GM12874 (cell line): ENCODE data around the gene ANTXRL.
A peak's percentile ranks its signal among the peaks of the same experiment; 100 is the strongest.

Experiments used
- CTCF ChIP-seq: IDR thresholded peaks from 2 replicates; pipeline ENCODE4 v1.5.1; 2011; ENCODE audit warnings: low read depth, mild to moderate bottlenecking, control low read depth, low read length, moderate library complexity; ENCODE audit not compliant: insufficient read depth

The ANTXRL gene

DNA sequence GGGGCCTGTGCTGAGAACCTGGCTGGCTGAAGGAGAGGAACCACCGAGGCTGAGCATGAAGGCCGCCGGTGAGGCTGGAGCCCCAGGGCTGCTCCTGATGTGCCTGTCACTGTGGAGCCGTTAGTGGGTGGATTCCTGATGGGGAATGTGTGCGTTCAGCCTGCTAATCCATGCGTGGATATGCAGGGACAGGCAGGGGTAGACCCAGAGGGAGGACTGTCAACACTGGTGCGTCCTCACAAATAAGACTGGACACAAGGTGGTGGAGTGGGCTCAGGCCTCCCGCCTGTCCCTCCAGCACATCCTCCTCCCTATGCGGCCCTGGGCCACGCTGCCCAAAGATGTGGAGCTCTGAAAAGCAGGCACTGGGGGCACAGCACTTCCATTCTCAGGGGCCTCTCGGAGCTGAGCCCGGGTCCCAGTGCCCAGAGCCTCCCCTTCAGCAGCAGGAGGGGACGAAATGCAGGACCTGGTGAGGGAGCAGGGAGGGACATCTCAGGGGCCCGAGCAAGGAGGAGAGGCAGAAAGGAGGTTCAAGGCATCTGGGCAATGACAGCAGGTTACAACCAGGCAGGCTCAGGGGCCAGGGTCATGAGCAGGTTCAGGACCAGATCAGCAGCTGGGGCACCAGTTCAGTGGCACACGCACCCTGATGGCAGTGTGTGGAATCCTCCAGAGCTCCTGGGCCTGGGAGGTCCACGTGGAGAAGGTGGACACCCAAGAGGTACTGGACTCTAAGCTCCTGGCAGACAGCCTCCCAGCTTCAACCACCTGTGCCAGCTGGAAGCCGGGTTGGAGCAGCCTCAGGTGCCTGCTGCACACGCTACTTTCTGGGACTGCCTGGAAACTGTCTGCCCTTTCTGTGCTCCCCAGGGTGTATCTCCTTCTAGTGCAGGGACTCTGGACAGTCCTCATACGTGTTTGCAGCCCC, 33.5 kb upstream of the ANTXRL start:
- TF ChIP-seq CTCF: no peak

DNA sequence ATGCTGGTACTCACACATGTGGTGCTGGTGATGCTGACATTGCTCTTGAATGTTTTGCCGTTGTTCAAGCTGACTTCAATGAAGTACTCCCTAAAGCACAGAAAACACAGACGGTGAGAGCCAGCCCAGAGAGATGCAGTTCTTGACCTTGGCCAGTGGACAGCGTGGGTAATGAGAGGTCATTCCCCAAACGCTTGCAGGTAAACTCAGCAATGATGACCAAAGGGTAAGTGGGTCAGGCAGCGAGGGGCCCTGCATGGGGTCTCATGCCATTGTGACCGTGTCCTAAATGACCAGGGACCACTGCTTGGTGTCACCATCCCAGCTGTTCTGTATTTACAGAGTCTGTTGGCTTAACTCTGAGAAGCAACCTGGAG, 32.8 kb upstream of the ANTXRL start:
- TF ChIP-seq CTCF: no peak

- no peak for TF ChIP-seq CTCF
These were observed 32.3 kb upstream of the ANTXRL start for GRCh38 chr10:46254467-46254866.

- peak; percentile 53 for TF ChIP-seq CTCF
These were observed 30.7 kb upstream of the ANTXRL start for GRCh38 chr10:46255801-46256747.

DNA sequence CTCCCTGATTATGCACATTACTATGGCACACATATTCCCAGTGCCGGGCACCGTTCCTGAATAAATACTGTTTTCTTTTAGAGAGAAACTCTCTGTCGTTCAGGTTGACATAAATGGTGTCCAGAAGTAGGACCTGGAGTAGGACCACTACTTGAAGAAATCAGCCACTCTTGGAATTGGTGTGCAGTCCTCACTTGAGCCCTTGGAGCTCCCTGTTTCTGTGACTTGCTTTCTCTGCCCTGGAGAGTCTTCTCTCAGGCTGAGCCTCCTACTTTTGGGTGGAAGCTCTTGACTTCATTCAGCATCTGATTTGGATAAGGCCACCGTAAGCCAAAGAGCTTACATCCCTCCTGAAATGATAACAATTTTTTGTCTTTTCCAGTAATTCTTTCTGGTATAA, 29.7 kb upstream of the ANTXRL start:
- TF ChIP-seq CTCF: no peak

DNA sequence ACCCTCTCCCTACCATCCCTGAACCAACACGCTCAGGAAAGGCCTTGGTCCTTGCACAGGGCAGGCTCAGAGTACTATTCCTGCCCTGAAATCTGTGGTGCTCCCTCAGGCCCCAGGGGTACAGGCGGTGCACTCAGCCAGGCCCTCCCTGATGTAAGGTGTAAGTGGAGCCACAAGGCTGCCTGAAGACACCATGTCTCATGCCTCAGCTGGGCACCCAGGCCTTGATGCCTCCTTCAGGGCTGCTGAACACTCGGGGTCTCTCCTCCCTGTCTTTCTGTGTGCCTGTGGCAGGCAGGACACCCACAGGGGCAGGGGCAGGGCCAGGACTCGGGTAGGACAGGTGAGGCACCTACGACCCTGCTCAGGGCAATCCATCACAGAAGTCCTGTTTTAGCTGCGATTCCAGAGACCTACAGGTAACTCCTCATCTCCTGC, 22.9 kb upstream of the ANTXRL start:
- TF ChIP-seq CTCF: no peak

DNA sequence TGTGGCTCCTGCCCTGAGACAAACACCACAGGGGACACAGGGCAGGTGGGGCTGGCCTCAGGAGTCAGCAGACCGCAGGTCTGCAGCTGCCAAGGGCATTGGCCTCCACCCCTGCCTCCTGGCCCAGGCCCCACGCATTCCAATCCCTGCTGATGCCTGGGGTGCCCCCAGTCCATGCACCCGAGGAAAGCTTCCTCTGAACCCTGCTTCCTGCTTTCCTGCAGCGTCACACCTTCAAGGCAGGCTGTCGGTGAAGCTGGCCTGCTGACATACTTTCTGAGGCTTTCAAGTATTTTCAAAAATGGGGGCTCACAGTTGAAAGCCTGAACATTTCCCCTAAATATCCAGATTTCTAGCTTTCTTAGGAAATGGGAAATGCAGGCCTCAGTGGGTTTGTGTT, 22.5 kb upstream of the ANTXRL start:
- no peak for TF ChIP-seq CTCF
